GM21515 (cell line): ENCODE measurements around the gene NHSL2.

Experiments
- ATAC-seq: cut with Tn5 transposase; IDR thresholded peaks from one replicate; pipeline ENCODE4 v1.9.1; 2021; ENCODE audit not compliant: unreplicated experiment

The NHSL2 gene

GRCh38 chrX:72060921-72061490, 150.4 kb downstream of the NHSL2 start:
- ATAC-seq = no peak

- ATAC-seq = no peak
Measured at GRCh38 chrX:72062916-72063315, 152.3 kb downstream of the NHSL2 start.

- ATAC-seq = no peak
Measured at GRCh38 chrX:72069350-72070160, 158.9 kb downstream of the NHSL2 start.

- no peak for ATAC-seq
Measured at GRCh38 chrX:72071213-72071612, 160.6 kb downstream of the NHSL2 start.

GRCh38 chrX:72073633-72074032, 163.0 kb downstream of the NHSL2 start:
- ATAC-seq = no peak

GRCh38 chrX:72078411-72078810, 167.8 kb downstream of the NHSL2 start:
- no peak for ATAC-seq

- ATAC-seq = no peak
Measured at GRCh38 chrX:72079607-72080006, 169.0 kb downstream of the NHSL2 start.

- ATAC-seq = no peak
Measured at GRCh38 chrX:72080150-72080549, 169.5 kb downstream of the NHSL2 start.

GRCh38 chrX:72080800-72081199, 170.2 kb downstream of the NHSL2 start:
- ATAC-seq = no peak

- ATAC-seq = no peak
Measured at GRCh38 chrX:72081605-72082320, 171.1 kb downstream of the NHSL2 start.

- ATAC-seq = no peak
Measured at GRCh38 chrX:72083291-72083690, 172.6 kb downstream of the NHSL2 start.

GRCh38 chrX:72084114-72084513, 173.5 kb downstream of the NHSL2 start:
- ATAC-seq = no peak

- ATAC-seq = no peak
Measured at GRCh38 chrX:72086995-72087394, 176.3 kb downstream of the NHSL2 start.

GRCh38 chrX:72088761-72089160, 178.1 kb downstream of the NHSL2 start:
- no peak for ATAC-seq

- ATAC-seq = no peak
Measured at GRCh38 chrX:72089254-72089653, 178.6 kb downstream of the NHSL2 start.

- ATAC-seq = peak; percentile 92
Measured at GRCh38 chrX:72094894-72095293, 184.2 kb downstream of the NHSL2 start.

- no peak for ATAC-seq
Measured at GRCh38 chrX:72095370-72095769, 184.7 kb downstream of the NHSL2 start.

GRCh38 chrX:72097098-72097497, 186.5 kb downstream of the NHSL2 start:
- no peak for ATAC-seq

GRCh38 chrX:72100051-72100755, 189.6 kb downstream of the NHSL2 start:
- ATAC-seq = no peak

GRCh38 chrX:72100824-72101351, 190.2 kb downstream of the NHSL2 start:
- peak; percentile 75 for ATAC-seq

- ATAC-seq = no peak
Measured at GRCh38 chrX:72101597-72102037, 191.0 kb downstream of the NHSL2 start.
